Measurements from ENCODE around the gene MLN. TPM values are rescaled to one million over a fixed set of nuclear protein-coding genes. Genes with fewer than 3 reads are reported as not detected.
A peak's percentile ranks its signal among the peaks of the same experiment; 100 is the strongest.

The MLN gene
- total RNA-seq, 4 donors from 2014 or later, result not detected

- 35 to 57% methylated on average over 2 of the region's 2 CpGs for WGBS, 2 donors
- Histone ChIP-seq H3K27me3 (no peaks in the 10 kb centered on the region), H3K27ac (no peak overlapping the region), H3K4me3 (replicated peaks in 1 of 3) (no peak overlapping the region), H3K36me3 (no peaks in the 10 kb centered on the region), H3K9me3 (no peaks in the 10 kb centered on the region), H3K4me1 (peaks cover 17 to 46% of the 10 kb centered on the region in 2 donors)
- DNase-seq, result peak in 1 of 2 donors; percentile 18
- intact Hi-C loops (cut with DNase I), result loop anchor here (10.0 kb wide), 1 partner anchor 52 kb away; no protein-coding TSS in a partner anchor
- no peak for TF ChIP-seq POLR2A (IDR thresholded peaks at IDR 0.05)
- TF ChIP-seq, protein P1, sequence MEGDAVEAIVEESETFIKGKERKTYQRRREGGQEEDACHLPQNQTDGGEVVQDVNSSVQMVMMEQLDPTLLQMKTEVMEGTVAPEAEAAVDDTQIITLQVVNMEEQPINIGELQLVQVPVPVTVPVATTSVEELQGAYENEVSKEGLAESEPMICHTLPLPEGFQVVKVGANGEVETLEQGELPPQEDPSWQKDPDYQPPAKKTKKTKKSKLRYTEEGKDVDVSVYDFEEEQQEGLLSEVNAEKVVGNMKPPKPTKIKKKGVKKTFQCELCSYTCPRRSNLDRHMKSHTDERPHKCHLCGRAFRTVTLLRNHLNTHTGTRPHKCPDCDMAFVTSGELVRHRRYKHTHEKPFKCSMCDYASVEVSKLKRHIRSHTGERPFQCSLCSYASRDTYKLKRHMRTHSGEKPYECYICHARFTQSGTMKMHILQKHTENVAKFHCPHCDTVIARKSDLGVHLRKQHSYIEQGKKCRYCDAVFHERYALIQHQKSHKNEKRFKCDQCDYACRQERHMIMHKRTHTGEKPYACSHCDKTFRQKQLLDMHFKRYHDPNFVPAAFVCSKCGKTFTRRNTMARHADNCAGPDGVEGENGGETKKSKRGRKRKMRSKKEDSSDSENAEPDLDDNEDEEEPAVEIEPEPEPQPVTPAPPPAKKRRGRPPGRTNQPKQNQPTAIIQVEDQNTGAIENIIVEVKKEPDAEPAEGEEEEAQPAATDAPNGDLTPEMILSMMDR (IDR thresholded peaks at IDR 0.05), result no peak
Observed at GRCh38 chr6:33826537-33826936, 22.7 kb upstream of the MLN start.

GRCh38 chr6:33824461-33825154 is 20.8 kb upstream of the MLN start:
- H3K27ac ChIP-seq, result peak overlapping the region; percentile 24 to 79 (median 73)
- no peaks in the 10 kb centered on the region for H3K27me3 ChIP-seq
- peak in 1 of 2 donors; percentile 42 for TF ChIP-seq POLR2A (IDR thresholded peaks at IDR 0.05)
- TF ChIP-seq, protein P1 (IDR thresholded peaks at IDR 0.05), result peak in 1 of 6 experiments; percentile 4
- no peaks in the 10 kb centered on the region for H3K36me3 ChIP-seq
- 39% methylated on average over 15 of the region's 15 CpGs for whole genome bisulfite sequencing, 2 donors
- intact Hi-C loops (cut with DNase I), result loop anchor here (10.0 kb wide), 1 partner anchor 50 kb away; no protein-coding TSS in a partner anchor
- DNase-seq, result peak; percentile 80 to 85
- H3K4me3 ChIP-seq (replicated peaks in 1 of 3), result no peak overlapping the region
- H3K4me1 ChIP-seq, result peaks cover 17 to 40% of the 10 kb centered on the region in 2 donors
- no peaks in the 10 kb centered on the region for H3K9me3 ChIP-seq

DNA sequence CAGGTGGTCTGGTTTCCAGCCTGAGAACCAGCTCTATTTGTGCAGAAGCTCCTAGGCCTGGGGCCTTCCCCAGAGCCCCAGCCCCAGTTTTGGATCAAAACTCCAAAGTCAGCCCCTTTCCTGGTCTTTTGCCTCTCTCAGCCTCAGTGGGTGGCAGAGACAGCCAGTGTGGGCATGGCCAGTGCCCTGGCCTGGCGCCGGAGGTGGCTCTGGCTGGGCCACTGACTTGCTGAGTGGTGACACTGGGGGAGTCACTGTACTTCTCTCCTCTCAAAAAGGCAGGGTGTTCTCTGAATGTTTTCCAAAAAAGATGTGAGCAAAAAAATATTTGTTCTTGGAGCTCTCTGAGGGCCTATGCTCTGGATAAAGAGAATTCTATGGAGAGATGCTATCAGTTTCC is 20.0 kb upstream of the MLN start:
- TF ChIP-seq POLR2A (IDR thresholded peaks at IDR 0.05), result no peak
- TF ChIP-seq, protein P1 (IDR thresholded peaks at IDR 0.05), result no peak
- WGBS, 2 donors, result 22 to 26% methylated on average over 2 of the region's 2 CpGs
- no peaks in the 10 kb centered on the region for H3K36me3 ChIP-seq
- intact Hi-C loops (cut with DNase I), result loop anchor here (10.0 kb wide), 1 partner anchor 49 kb away; no protein-coding TSS in a partner anchor
- H3K27ac ChIP-seq, result peak overlapping the region; percentile 24 to 79 (median 73)
- DNase-seq, result peak; percentile 73 to 79
- H3K4me1 ChIP-seq, result peaks cover 17 to 41% of the 10 kb centered on the region in 2 donors
- no peaks in the 10 kb centered on the region for H3K27me3 ChIP-seq
- no peak overlapping the region for H3K4me3 ChIP-seq (replicated peaks in 1 of 3)
- H3K9me3 ChIP-seq, result no peaks in the 10 kb centered on the region

GRCh38 chr6:33822575-33823395 is 19.0 kb upstream of the MLN start:
- H3K27me3 ChIP-seq, result no peaks in the 10 kb centered on the region
- no peak overlapping the region for H3K4me3 ChIP-seq (replicated peaks in 1 of 3)
- no peak for TF ChIP-seq POLR2A (IDR thresholded peaks at IDR 0.05)
- TF ChIP-seq, protein P1 (IDR thresholded peaks at IDR 0.05), result peak in 2 of 6 experiments; percentile 37 to 51
- WGBS, 2 donors, result 47 to 51% methylated on average over 8 to 10 of the region's 10 CpGs
- H3K27ac ChIP-seq, result peak overlapping the region in 2 of 3 donors; percentile 51 to 73
- intact Hi-C loops (cut with DNase I), result loop anchor here (10.0 kb wide), 1 partner anchor 48 kb away; no protein-coding TSS in a partner anchor
- H3K4me1 ChIP-seq, result peaks cover 25 to 51% of the 10 kb centered on the region in 2 donors
- no peaks in the 10 kb centered on the region for H3K36me3 ChIP-seq
- no peaks in the 10 kb centered on the region for H3K9me3 ChIP-seq
- DNase-seq, result peak; percentile 52 to 66

Data from thyroid gland (tissue), 4 donors.